Activated CD4-positive, alpha-beta T cell treated with anti-CD3 and anti-CD28 coated beads, Interleukin-2, amount 50 U/mL, for 1 hour (primary cell): ENCODE measurements around the gene ACOT9.
"Not testable (repeated sequence)": the region's sequence is repeated elsewhere in the genome, so short reads cannot be mapped to it uniquely, and the experiment has no call there.

Experiments used
- DNase-seq: peaks from one replicate; pipeline ENCODE4 v3.0.0-alpha.2; 2020

Gene ACOT9, protein sequence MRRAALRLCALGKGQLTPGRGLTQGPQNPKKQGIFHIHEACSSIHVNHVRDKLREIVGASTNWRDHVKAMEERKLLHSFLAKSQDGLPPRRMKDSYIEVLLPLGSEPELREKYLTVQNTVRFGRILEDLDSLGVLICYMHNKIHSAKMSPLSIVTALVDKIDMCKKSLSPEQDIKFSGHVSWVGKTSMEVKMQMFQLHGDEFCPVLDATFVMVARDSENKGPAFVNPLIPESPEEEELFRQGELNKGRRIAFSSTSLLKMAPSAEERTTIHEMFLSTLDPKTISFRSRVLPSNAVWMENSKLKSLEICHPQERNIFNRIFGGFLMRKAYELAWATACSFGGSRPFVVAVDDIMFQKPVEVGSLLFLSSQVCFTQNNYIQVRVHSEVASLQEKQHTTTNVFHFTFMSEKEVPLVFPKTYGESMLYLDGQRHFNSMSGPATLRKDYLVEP

DNA sequence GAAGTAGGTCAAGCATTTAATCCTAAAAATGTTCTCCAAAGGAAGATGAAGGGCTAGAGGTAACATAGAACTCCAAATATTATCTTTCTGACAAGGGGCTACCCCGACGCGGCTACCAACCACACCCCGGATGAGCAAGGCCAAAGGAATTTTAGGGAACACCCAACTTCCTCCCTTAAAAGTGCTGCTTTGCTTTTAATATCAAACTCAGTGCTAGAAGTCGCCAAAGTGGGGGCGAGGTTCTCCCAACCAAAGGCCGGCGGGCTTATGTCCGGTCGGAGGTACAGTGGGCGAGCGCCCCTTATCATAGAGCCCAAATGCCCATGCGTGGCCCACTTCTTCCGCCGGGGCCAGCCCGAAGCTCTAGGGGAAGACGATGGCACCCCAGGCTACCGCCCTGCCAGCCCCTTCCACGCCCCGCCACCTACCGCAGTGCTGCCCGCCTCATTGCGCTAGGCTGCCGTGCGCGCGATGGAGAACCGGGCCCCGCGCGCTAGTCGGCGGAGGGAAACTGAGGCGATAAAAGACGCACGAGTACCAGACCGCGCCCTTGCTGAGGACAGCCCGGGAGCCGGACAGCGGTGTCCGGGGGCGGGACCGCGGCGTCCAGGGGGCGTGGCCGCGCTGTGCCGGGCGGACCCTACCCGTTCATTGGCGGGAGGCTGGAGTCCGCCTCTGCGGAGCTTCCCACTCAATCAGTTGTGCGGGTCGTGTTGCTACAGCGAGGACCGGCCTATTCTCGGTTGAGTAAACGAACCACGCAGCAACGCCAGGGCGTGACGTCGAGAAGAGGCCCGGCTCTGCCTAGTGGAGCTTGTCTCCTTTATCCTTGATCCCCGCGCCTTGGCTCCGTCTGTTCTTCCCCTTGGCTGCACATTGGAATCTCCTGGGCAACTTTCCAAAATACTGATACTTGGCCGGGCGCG is at the start of gene ACOT9:
Gene ACOT9, minus strand, starts transcription at position 580 of the 926 bp plus-strand sequence. Its CDS starts 132 bp downstream, at position 448.
- peak; percentile 46 for DNase-seq

- DNase-seq: no peak
These were observed 47.0 kb upstream of the ACOT9 start for GRCh38 chrX:23790155-23790497.

- no peak for DNase-seq
These were observed 46.5 kb upstream of the ACOT9 start for GRCh38 chrX:23789386-23790154.

DNA sequence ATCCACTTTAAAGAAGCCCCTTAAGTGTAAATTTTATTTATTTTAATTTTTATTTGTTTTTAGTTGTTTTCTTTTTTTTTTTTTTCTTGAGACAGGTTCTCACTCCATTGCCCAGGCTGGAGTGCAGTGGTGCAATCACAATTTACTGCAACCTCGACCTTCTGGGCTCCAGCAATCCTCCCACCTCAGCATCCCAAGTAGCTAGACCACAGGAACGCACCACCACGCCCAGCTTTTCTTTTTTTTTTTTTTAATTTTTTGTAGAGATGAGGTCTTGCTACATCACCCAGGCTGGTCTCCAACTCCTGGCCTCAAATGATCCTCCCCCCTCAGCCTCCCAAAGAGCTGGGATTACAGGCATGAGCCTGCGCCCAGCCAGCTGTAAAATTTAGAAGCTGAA is 45.9 kb upstream of the ACOT9 start:
- no peak for DNase-seq

DNA sequence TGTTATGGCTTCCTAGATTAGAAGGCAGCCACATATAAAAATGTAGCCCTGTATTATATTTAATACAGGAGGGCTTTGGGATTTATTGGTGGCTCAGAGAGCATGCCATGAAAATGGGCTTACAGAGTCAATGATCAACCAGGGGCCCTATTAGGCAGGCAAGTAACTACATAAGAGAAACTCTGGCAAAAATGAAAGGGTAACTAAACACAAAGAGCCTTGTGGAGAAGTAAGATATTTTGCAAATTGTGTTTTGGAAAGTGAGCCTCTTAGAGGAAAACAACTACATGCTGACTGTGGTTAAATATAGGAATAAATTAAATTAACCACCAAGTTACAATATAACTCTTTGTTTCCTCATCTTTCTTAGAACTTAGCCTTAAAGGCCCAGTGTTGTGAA is 45.4 kb upstream of the ACOT9 start:
- DNase-seq: no peak

- DNase-seq: no peak
These were observed 44.7 kb upstream of the ACOT9 start for GRCh38 chrX:23787745-23788118.

- DNase-seq: no peak
These were observed 43.3 kb upstream of the ACOT9 start for GRCh38 chrX:23786268-23786815.

- no peak for DNase-seq
These were observed 42.5 kb upstream of the ACOT9 start for GRCh38 chrX:23785580-23785979.

DNA sequence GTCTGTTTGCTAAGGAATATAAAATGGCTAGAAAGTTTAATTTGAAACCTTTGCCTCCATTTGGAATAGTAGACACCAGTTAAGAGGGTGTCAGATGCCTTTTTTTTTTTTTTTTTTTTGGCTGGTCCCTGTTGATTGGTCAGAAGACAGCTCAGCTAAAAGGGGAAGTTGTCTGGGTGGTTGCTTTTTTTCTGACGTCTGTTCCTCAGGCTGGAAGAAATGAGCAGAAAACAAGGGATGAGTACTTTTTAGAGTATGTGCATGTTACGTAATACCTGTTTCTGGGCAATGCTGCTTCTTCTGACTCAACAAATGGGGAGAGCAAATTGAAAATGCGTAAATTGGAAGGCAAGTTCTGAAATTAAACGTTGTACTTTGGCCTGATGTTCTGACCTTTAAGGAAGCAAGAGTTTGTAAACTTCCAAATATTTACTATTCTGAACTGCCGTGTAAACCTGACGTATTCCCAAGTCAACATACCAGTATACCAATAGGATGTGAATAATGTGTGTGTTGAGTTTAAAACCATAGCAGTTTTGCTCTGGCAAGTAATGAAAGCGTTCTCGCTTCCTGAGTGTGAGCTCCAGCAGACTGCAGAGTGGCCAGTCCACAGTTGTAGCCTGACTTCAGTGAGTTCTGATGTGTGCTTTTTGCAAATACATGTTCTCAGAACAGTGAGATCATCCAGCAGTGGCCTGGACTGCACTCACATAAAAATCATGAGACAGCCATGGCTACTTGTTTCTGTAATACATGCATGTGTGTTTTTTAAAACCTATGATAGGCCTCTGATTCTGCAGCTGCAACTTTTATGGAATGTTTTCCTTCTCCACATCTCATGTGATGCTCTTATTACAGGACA is 41.6 kb upstream of the ACOT9 start:
- no peak for DNase-seq

GRCh38 chrX:23783589-23784469 is 40.8 kb upstream of the ACOT9 start:
- DNase-seq: peak; percentile 2

GRCh38 chrX:23782863-23783588 is 40.0 kb upstream of the ACOT9 start, which contains the start of gene SAT1:
Gene SAT1, plus strand, starts transcription at chrX:23783173. Its CDS starts 179 bp downstream, at chrX:23783352.
- DNase-seq: peak; percentile 92

DNA sequence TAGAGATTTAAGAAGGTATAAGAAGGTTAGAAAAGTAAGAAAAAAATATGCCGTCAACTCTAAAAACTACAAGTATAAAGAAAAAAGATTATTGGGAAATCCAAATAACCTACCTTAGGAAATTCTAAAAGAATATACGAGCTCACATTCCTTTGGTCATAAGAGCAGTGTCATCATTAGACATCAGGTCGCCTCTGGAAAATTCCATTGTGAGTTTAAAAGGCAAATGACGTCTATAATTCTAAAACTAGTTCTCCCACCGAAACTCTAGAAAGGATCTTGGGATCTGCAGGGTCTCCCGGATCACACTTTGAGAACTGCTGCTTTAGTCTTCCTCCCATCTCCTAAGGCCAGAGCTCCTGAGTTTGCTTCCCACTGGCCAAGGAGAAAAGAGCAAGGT is 39.4 kb upstream of the ACOT9 start:
- DNase-seq: no peak

DNA sequence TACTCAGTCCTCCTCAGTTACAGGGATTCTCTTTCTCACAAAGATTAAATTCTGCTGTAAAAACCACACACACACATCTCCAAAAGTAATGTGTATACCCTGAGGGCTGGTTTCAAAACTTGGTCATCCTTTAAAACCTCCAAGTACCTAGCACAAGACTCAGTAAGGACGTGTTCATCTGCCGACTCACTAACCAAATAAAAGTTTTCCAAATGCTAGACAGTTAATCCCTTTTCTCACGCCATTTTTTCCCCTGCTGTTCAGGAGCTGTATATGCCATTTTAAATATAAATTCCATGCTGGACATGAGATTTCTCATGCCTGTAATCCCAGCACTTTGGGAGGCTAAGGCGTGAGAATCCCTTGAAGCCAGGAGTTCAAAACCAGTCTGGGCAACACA is 35.9 kb upstream of the ACOT9 start:
- no peak for DNase-seq

- DNase-seq: no peak
These were observed 33.3 kb upstream of the ACOT9 start for GRCh38 chrX:23776363-23776762.

- peak; percentile 26 for DNase-seq
These were observed 30.6 kb upstream of the ACOT9 start for GRCh38 chrX:23773601-23774175.

- not testable (repeated sequence) for DNase-seq
These were observed 28.0 kb upstream of the ACOT9 start for GRCh38 chrX:23771086-23771485.

DNA sequence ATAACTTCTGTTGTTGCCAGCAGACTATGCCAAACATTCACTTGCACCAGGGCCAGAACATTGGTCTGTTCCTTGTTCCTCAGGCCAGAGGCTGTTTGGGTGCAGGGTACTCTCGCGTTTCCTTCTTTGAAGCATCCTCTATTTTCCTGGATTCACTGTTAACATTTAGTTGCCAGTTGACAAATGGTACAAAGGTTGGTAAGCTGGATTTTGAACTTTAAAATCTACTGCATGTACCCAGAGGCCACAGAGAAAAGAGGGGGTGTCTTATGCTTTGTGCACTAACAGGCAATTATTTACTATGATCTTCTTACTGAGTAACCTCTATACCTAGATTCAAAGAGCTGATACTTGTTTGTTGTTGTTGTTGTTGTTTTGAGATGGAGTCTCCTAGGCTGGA is 27.1 kb upstream of the ACOT9 start:
- DNase-seq: no peak

DNA sequence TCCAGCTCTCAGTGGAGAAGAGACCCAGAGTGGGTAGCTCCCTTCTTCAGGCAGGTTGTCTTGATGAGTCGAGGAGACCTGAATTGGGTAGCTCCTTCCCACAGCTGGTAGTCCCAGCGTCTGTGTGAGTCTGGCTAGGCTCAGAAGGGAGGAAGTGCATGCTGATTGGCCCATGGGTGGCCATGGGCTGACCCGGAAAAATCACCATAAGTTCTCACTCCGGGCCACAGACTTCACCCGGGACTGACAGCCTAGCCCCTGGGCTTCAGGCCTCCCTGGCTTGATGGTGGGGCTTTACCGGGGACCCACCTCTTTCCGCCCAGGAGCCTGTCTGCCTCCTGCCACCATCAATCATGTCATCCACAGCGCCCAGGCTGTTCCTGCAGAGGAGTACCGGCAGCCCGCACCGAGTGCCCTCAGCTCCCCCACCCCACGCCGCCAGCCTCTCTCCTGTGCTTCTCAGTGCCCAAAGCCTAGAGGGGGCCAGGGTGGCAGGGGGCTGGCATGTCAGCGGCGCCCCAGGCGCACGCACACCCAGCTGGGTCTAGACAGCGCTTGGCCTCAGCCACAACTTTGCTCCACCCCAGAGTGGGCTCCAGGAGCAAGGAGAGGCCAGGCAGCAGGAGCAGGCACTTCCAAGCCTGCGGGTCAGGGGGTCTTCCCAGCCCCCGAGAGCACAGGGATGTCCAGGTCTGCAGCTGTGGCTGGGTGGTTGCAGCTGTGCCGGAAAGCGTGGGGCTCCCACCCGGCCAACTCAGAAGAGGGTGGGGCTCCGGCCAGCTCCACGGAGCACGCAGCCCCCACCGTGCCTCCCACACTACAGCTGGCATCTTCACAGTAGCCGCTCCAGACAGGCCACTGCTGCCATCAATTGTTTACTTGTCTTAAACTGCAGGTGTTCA is 23.8 kb upstream of the ACOT9 start:
- DNase-seq: no peak
